GM21526 (cell line): ENCODE data around the gene IFITM2.
"Not testable (repeated sequence)": the region's sequence is repeated elsewhere in the genome, so short reads cannot be mapped to it uniquely, and the experiment has no call there.

Source experiments
- ATAC-seq: cut with Tn5 transposase; IDR thresholded peaks from one replicate; pipeline ENCODE4 v1.9.1; 2021; ENCODE audit warnings: moderate library complexity; ENCODE audit not compliant: unreplicated experiment, low FRiP score

IFITM2 gene

DNA sequence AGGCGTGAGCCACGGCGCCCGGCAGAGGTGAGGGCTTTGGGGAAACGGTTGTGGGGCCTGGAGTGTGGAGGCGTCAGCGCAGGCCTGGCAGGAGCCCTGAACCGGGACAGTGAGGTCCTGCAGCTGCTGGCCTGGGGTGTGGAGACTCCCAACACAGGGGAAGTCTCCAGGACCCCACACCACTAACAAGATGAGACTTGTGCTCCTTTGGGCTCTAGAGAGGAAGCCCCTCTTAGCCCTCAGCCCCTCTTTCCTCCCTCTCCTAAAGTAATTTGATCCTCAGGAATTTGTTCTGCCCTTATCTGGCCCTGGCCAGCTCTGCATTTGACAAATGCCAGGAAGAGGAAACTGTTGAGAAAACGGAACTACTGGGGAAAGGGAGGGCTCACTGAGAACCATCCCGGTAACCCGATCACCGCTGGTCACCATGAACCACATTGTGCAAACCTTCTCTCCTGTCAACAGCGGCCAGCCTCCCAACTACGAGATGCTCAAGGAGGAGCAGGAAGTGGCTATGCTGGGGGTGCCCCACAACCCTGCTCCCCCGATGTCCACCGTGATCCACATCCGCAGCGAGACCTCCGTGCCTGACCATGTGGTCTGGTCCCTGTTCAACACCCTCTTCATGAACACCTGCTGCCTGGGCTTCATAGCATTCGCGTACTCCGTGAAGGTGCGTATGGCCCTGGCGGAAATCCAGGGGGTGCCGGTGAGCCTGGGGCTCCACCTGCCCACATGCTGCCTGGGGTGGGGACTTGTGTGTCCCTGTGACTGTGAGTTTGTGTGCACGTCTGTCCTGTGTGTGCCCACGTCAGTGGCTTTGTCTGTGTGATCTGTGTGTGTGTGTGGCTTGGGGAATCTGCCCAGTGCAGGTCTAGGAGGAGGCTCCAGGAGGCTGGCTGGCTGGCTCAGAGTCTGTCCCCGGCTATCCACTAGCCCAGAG is at the start of gene IFITM2:
IFITM2 (plus strand) TSS at position 51 of the 943 bp plus-strand sequence; CDS start at position 428, 377 bp downstream.
- not testable (repeated sequence) for ATAC-seq

GRCh38 chr11:259413-259812 is 48.2 kb upstream of the IFITM2 start:
- no peak for ATAC-seq

DNA sequence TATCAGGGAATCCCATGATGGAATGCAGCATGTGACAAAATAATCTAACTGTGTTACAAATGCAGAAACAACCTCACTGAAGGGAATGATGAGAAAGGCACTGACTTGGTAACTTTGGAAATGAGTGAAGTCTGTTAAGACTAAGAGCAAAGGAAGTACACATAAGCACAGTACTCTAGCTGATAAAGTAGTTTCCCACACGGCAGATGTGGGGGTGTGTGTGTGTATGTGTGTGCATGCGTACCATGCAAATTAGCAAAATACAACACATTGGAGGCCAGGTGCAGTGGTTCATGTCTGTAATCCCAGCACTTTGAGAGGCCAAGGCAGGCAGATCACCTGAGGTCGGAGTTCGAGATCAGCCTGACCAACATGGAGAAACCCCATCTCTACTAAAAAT is 46.0 kb upstream of the IFITM2 start:
- ATAC-seq, result no peak

GRCh38 chr11:266676-267439 is 40.8 kb upstream of the IFITM2 start:
- ATAC-seq, result no peak

GRCh38 chr11:267491-267994 is 40.1 kb upstream of the IFITM2 start:
- ATAC-seq, result no peak

GRCh38 chr11:268716-269145 is 38.9 kb upstream of the IFITM2 start:
- peak; percentile 42 for ATAC-seq

- peak; percentile 60 for ATAC-seq
Measured at GRCh38 chr11:269146-269890, 38.3 kb upstream of the IFITM2 start.

GRCh38 chr11:270451-271318 is 36.9 kb upstream of the IFITM2 start:
- no peak for ATAC-seq

GRCh38 chr11:271319-271715 is 36.3 kb upstream of the IFITM2 start:
- ATAC-seq, result no peak

DNA sequence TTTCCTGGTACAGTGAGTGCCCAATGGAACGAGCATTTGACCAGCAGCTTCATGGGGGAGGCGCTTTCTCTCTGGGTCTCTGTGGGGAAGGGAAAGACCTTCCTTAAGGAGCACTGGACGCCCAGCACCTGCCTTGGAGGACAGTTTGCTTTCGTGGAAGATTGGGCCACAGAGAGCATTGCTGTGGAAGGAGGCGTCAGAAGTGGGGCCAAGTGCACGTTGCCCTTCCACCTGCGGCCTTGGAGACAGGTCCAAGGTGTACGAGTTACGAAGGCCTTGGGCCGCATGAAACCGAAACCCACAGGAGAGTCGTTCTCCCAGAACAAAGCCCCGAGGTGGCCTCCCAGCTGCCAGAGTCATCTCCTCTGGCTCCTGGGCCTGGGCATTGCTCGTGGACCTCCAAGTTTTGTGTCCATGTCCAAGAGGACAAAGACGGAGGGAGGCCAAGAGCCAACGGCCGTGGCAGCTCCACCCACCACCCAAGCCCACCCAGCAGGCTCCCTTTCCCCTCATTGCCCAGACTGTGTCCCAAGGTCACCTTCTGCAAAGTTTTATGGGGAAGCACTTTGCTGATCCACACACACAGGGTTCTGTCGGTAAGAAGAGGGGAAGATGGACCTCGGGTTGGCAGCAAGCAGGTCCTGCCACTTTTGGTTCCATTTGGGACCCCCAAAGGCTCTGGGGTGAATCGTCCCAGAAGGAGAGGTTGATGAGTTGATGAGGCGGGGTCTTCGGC is 35.3 kb upstream of the IFITM2 start:
- no peak for ATAC-seq

DNA sequence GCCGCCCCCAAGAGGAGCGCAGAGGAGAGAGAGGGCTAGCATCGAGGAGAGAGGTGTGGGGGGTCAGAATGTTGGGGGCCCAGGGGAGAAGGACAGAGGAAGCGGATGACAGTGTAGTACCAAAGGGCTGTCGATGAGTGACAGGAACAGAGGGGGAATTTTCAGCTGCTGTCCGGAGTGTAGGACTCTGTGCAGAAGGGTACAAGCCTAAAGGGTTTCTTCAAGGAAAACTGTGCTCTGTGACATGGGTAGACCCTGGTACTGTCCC is 34.8 kb upstream of the IFITM2 start:
- ATAC-seq, result no peak

DNA sequence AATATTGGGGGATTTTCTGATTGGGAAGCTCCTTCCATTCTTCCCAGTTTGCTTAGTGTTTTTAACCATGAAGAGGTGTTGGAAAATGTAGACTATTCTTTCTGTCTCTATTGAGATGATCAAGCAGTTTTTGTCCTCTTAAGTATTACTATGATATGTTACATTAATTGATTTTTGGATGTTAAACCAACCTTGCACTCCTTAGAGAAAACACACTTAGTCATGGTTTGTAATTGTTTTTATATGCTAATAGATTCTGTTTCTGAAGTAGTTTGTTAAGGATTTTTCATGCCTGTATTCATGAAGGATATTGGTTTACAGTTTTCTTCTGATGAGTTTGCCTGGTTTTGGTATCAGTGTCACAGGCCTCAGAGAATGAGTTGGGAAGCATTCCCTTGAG is 31.4 kb upstream of the IFITM2 start:
- no peak for ATAC-seq

DNA sequence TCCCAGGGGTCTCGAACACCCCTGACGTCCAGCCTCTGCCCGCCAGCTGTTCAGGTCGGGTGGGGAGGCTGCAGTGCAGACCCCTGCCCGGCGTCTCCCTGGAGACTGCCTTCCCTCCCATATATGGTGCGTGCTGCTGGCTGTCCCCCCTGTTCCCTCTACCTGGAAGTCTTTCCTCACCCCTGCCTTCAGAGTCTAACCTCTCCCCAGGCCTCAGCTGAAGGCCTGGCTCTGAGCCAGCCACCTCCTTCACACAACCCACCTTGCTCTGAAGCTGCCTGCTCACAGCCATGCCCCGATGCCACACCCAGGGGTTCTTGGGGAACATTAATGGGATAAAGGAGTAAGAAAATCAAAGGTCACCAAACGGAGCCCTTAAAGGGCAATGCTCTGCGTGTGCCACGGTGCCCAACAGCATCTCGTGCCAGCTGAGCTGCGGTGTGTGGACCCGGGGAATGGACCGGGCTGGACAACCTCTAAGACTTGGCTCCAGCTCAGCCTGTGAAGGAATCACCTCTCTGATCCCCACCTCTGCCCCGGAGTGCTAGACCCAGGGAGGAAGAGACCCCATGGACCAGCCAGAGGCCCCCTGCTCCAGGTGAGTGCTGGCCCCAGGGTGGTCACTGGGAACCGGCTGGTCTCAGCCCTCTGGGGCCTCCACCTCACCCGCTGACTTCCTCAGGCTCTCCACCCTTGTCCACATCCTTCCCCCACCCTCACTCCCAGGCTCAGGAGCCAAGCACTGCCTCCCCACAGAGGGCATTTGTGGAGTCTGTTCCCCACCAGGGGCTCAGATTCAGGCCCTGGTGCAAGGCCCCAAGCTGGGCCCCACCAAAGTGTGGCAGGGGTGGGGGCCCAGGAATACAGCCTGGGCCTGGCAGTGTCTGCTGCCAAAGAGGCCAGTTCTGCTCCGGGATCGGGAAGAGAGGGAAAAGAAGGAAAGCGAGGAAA is 29.3 kb upstream of the IFITM2 start, which contains the start of gene NLRP6:
NLRP6 (plus strand) TSS at position 407 of the 951 bp plus-strand sequence; CDS start at position 570, 163 bp downstream.
- no peak for ATAC-seq

- no peak for ATAC-seq
Measured at GRCh38 chr11:279040-279965, 28.3 kb upstream of the IFITM2 start.

DNA sequence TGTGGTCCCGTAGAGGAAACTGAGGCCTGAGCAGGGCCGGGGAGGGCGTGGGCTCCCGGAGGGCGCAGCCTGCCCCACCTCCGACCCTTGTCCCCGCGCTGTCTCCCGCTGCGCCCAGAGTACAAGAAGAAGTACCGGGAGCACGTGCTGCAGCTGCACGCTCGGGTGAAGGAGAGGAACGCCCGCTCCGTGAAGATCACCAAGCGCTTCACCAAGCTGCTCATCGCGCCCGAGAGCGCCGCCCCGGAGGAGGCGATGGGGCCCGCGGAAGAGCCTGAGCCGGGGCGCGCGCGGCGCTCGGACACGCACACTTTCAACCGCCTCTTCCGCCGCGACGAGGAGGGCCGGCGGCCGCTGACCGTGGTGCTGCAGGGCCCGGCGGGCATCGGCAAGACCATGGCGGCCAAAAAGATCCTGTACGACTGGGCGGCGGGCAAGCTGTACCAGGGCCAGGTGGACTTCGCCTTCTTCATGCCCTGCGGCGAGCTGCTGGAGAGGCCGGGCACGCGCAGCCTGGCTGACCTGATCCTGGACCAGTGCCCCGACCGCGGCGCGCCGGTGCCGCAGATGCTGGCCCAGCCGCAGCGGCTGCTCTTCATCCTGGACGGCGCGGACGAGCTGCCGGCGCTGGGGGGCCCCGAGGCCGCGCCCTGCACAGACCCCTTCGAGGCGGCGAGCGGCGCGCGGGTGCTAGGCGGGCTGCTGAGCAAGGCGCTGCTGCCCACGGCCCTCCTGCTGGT is 27.5 kb upstream of the IFITM2 start:
- ATAC-seq, result no peak
